HepG2 (cell line): ENCODE results near the gene CHRNB4. TPM values are rescaled to one million over a fixed set of nuclear protein-coding genes. Genes with fewer than 3 reads are reported as not detected.

ENCODE experiments used
- polyA plus RNA-seq, 8 experiments: library from polyadenylated mRNA; depleted of rRNA in 3 of 8; stranded (reverse) in 7 of 8; unstranded in 1 of 8; fragments of >200 nt; fragmentation: Illumina TruSeq in 4 of 8; extraction: Trizol in 4 of 8; gene quantifications; 2 replicates each; pipeline versions ENCODE4 v1.2.1 to v1.2.3, GENCODE V29; 2011 to 2016; ENCODE audit warnings: low read depth in 4 of 8, missing spikeins in 1 of 8, mixed read lengths in 1 of 8; ENCODE audit not compliant: insufficient read depth in 1 of 8
- small RNA-seq, 3 experiments: library from RNA; depleted of rRNA; stranded (forward); fragments of <200 nt; gene quantifications; one replicate each; pipeline ENCODE3, GENCODE V24; 2012; ENCODE audit warnings: low read depth in 2 of 3, low replicate concordance in 1 of 3; ENCODE audit not compliant: insufficient read length in 3 of 3, insufficient read depth in 2 of 3
- total RNA-seq, 5 experiments: library from RNA; depleted of rRNA; stranded (reverse); fragments of >200 nt; fragmentation: Illumina TruSeq; extraction: Trizol; gene quantifications; 2 replicates each; pipeline ENCODE4 v1.2.3, GENCODE V29; 2016; ENCODE audit warnings: low read depth in 1 of 5

CHRNB4 gene
- total and polyA plus RNA-seq, 2 of the 13 experiments (the other 11 are each of a cell fraction or from before 2014, with no cell fraction given), result not detected

Small RNA genes lying within 50 kb of the gene (small RNA-seq; reads per million reads assigned to genes)
- gene AC067863.2, result 0 reads per million in 3 experiments

Other genes starting within 250 kb of the CHRNB4 start
- gene IREB2, start 203.0 kb downstream of the CHRNB4 start, total RNA-seq (2016; rRNA removed; fragmentation: Illumina TruSeq; extraction: Trizol), result 30.4 and 66.4 TPM in 2 replicates
- gene IREB2, start 203.0 kb downstream of the CHRNB4 start, polyA plus RNA-seq (2011; rRNA removed), result 19.1 and 24.2 TPM in 2 replicates
- 5.4 and 6.5 TPM in 2 replicates for gene HYKK, start 133.6 kb downstream of the CHRNB4 start, total RNA-seq (2016; rRNA removed; fragmentation: Illumina TruSeq; extraction: Trizol)
- 3.5 and 3.6 TPM in 2 replicates for gene HYKK, start 133.6 kb downstream of the CHRNB4 start, polyA plus RNA-seq (2011; rRNA removed)
- gene PSMA4, start 100.8 kb downstream of the CHRNB4 start, total RNA-seq (2016; rRNA removed; fragmentation: Illumina TruSeq; extraction: Trizol), result 404 and 667 TPM in 2 replicates
- 145 and 202 TPM in 2 replicates for gene PSMA4, start 100.8 kb downstream of the CHRNB4 start, polyA plus RNA-seq (2011; rRNA removed)
- 5.1 and 10.5 TPM in 2 replicates for gene CHRNA5, start 75.7 kb downstream of the CHRNB4 start, total RNA-seq (2016; rRNA removed; fragmentation: Illumina TruSeq; extraction: Trizol)
- 3.7 and 4.1 TPM in 2 replicates for gene CHRNA5, start 75.7 kb downstream of the CHRNB4 start, polyA plus RNA-seq (2011; rRNA removed)
- gene CHRNA3, start 20.2 kb downstream of the CHRNB4 start, total RNA-seq (2016; rRNA removed; fragmentation: Illumina TruSeq; extraction: Trizol), result not detected in 2 replicates
- not detected in 2 replicates for gene CHRNA3, start 20.2 kb downstream of the CHRNB4 start, polyA plus RNA-seq (2011; rRNA removed)
- gene ADAMTS7, start 170.3 kb upstream of the CHRNB4 start, total RNA-seq (2016; rRNA removed; fragmentation: Illumina TruSeq; extraction: Trizol), result 0.09 TPM in 1 of 2 replicates, not detected in the other
- gene ADAMTS7, start 170.3 kb upstream of the CHRNB4 start, polyA plus RNA-seq (2011; rRNA removed), result 0.12 and 0.16 TPM in 2 replicates
- gene MORF4L1, start 231.7 kb upstream of the CHRNB4 start, total RNA-seq (2016; rRNA removed; fragmentation: Illumina TruSeq; extraction: Trizol), result 218 and 361 TPM in 2 replicates
- gene MORF4L1, start 231.7 kb upstream of the CHRNB4 start, polyA plus RNA-seq (2011; rRNA removed), result 182 and 219 TPM in 2 replicates